Endometrial microvascular endothelial cells (primary cell): ENCODE data around the gene TMEM42. TPM values are rescaled to one million over a fixed set of nuclear protein-coding genes. Genes with fewer than 3 reads are reported as not detected.

Experiments
- in situ Hi-C: cut with HindIII; loops from 2 replicates; pipeline ENCODE4 v1.10.0; 2017; ENCODE audit warnings: low sequenced_read_pairs, low pct_unique_long_range_greater_than_20kb; ENCODE audit errors: inconsistent ontology term
- total RNA-seq: library from RNA; depleted of rRNA; stranded (reverse); fragments of >200 nt; gene quantifications from one replicate; pipeline ENCODE4 v1.2.3, GENCODE V29; 2015; ENCODE audit errors: inconsistent ontology term

Gene TMEM42
- total RNA-seq, 1 donor from 2014 or later = 12.2 TPM

DNA sequence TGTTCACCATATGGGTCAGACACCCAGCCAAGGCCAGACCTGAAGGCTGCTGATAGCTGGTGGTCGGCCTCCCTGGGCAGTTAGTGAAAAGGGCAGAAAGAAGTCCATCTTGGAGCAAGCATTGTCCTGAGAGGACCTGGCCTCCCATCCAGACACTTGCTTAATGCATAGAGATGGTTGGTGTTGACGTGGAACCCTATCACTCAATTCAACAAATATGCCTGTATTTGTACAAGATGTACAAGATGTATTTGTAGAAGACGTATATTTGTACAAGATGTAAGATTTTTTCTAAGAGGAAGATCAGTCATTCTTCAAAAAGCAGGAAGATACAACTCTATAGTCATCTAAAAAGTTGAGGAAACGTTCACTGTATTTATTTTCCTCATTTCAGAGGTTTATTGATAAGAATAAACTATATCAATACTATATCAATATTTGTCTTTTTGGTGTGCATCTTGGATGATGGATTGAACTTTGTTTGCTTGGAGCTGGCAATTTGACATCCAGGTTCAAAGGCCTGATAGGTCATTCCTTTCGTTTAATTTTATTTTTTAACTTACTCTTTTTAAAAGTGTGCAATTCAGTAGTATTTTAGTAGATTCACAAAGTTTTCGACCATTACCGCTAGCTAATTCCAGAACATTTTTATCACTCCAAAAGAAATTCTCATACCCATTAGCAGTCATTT is 5.9 kb downstream of the TMEM42 start:
- in situ Hi-C loops = no loop called here

DNA sequence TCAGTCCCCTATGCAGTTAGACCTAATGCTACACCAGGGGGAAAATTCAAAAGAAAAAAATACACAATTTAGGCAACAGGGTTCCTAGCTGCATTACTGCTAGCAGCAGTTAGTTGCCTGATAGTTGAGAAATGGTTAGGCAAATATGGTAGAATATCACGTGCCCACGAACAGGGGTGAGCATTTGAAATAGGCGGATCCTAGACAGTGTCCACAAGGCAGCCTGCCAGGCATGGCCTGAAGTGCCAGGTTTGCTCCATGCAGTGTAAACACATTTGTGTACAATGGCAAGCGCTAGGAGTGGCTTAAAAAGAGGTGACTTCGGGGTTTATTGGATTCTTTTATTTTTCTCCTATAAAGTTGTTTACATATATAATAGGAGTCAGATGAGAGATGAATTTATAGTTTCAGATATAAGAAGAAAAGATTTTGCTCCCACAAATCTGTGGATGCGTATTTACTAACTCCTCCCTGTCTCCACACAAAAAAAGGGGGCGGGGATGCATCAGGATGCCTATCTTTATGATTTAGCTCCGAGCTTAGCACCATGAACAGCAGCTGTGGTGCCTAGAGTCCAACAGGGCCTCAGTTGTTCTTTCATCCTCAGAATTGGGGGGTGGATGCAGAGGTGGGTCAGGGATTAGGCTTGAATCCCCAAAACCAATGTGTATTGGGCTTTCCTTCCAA is 8.8 kb downstream of the TMEM42 start:
- in situ Hi-C loops = no loop called here

DNA sequence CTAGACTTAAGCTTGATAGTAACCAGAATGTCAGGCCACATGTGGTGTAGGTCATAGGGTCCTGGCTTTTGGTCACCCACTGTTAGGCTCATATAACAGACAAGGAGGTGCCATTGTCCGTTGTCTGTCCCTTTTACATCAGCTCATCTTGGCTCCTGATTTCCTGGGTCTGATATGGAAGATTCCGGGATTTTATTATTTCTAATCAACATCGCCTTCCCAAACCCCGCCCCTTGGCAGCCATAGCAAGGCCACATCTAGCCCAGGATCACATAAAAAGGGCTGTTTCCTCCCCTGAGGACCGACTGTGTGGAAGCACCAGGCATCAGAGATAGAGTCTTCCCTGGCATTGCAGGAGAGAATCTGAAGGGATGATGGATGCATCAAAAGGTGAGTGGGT is 12.6 kb downstream of the TMEM42 start, which contains the start of gene TGM4:
TSS of gene TGM4 (plus strand) at position 301 of the 400 bp plus-strand sequence. CDS start at position 372, 71 bp downstream.
- in situ Hi-C loops = no loop called here

DNA sequence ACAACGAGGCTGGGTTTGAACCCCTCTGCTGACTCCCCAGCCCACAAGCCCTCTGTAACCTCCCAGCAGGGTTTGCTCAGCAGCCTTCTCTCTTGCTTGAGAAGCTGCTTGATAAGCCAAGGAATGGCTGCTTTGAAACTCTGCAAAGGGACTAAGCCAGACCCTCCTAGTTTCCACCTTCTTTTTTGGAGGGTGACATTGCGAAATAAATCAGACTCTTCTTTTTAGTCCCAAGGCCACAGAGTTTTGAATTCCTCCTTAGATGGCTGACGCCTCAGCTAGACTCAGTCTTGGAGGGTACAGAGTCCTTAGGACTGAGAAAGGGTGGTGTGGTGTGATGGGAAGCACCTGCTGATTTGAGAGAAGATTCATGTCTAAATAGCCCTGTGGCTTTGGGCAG is 13.9 kb downstream of the TMEM42 start:
- in situ Hi-C loops = no loop called here

DNA sequence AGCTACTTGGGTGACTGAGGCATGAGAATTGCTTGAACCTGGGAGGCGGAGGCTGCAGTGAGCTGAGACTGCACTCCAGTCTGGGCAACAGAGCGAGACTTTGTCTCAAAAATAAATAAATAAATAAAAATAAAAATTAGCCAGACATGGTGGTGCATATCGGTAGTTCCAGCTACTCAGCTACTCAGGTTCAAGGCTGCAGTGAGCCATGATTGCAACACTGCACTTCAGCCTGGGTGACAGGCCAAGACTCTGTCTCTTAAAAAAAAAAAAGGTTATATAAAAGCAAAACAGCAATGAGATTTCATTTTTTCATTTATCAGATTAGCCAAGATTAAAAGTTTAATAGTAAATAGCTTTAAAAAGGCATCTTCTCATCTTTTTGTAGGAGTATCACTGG is 15.6 kb downstream of the TMEM42 start:
- in situ Hi-C loops = no loop called here

DNA sequence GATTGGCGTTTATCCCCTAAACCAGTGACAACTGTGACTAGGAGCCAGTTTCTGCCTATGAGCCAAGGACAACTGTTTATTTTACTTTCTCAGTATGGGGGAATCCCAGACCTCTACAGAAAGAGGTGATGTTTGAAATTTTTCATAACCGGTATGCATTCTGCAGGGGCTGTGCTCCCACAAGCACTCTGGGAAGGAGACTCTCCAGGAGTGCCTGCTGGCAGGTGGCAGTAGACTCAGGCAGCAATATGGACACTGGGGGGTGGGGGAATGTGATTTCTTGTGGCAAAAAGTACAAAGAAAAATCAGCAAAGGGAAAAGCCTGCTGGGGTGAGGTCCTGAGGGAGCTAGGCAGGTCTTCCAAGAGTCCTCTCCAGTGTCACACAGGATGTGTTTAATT is 18.6 kb downstream of the TMEM42 start:
- in situ Hi-C loops = no loop called here

DNA sequence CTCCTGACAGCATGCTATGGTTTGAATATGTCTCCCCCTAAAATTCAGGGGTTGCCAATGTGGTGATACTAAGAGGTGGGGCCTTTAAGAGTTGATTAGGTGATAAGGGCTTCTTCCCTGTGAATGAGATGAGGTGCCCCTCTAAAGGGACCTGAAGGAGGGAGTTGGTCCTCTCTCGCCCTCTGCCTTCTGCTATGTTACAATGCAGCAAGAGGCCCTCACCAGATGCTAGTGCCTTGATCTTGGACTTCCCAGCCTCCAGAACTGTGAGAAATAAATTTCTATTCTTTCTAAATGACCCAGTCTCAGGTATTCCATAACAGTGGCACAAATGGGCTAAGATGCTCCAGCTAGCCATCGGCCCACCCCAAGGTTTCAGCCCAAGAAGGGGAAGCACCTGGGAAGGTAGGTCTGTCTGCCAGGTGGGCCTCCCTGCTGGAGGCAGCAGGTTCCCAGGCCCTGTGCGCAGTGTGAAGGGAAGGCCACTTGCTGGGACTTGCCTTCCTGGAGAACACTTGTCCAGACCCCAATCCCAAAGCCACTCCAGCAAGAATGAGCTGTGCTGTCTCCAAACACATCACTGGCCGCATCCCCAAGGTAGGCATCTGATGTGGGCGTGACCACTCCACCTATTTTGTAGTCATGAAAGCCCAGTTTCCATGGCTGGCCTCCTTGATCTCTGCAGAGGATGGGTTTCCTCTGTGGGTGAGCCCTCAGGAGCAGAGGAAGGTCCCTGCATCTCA is 21.7 kb downstream of the TMEM42 start:
- in situ Hi-C loops = no loop called here

DNA sequence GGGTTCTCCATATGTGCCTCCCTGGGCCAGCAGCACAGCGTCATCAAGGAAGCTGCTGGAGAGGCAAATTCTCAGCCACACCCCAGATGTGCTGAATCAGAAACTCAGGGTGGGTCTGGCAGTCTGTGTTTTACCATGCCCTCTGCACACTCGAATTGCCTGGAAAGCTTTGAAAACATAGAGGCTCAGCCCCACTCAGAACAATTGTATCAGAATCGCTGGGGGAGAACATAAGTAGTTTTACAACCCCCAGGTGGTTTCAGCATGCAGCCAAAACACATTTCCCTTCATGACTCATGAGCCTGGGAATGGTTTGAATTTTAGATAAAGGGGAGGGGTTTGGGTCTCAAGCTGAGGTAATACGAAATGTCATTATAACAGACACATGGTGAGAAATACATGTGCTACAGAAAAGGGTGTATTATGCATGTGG is 22.3 kb downstream of the TMEM42 start:
- in situ Hi-C loops = no loop called here

DNA sequence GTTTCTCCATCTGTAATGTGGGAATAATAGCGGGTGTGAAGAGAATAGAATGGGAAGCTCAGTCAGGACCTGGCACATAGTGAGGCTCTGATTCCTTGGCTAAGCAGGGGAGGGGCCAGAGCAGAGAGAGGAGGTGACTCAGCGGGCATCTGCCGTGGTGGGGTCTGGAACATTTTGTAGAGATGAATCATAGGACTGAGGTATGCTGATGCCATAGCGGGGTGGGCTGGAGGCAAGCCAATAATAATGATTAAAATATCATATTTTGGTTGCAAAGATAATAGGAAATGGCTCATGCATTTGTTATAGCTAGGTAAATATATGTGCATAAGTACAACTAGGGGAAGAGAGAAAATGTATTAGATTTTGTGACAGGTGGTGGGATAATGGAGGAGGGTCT is 23.9 kb downstream of the TMEM42 start:
- in situ Hi-C loops = no loop called here

DNA sequence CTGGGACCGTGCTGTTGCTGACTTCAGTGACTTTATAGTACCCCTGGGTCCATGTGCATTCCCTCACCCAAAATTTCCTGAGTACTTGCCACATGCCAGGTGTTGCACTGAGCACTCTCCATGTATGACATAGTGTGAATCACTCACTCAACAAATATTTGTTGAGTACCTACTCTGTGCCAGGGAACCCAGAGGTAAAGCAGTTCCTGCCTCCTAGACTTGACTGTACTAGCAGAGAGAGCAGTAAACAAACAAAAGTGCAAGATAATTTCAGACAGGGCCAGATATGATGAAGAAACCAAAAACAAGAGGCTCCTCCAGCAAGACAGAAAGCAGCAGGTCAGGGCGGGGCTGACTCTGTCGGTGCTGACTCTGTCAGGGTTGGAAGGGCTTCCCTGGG is 24.8 kb downstream of the TMEM42 start:
- in situ Hi-C loops = no loop called here

DNA sequence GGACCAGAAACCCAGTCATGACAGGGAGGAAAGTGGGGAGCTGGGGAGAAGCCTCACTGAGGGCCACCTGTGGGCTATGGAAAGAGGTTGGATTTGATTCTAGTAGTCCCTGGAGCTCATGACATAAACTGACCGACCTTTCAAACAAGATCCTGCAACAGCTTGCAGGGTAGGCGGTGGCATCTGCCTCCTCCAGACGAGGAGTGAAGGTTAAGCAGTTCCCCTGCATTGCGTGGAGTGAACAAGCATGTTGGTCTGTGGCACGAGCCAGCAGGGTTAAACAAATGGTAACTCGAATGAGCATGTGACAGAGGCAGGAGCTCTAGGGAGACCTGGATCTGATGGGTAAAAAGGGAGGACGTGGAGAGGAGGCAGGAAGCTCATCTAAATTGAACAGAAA is 25.4 kb downstream of the TMEM42 start:
- in situ Hi-C loops = no loop called here

DNA sequence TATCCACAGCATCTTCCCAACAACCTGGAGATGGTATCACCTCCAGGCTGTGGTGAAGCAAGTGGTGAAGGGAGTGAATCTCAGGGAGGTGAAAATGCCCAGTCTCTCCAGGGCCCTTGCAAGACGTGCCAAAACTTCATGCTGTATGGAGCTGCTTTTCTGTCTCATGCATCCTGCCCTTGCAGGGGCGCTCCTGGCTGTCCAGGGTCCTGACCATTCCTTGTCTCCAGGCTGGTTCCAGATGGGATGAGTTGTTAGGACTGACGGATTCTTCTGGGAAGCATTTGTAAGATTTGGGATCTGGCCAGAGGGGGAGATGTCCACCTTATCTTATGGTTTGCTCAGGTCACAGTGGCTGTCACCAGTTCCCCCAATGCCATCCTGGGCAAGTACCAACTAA is 28.5 kb downstream of the TMEM42 start:
- in situ Hi-C loops = no loop called here

DNA sequence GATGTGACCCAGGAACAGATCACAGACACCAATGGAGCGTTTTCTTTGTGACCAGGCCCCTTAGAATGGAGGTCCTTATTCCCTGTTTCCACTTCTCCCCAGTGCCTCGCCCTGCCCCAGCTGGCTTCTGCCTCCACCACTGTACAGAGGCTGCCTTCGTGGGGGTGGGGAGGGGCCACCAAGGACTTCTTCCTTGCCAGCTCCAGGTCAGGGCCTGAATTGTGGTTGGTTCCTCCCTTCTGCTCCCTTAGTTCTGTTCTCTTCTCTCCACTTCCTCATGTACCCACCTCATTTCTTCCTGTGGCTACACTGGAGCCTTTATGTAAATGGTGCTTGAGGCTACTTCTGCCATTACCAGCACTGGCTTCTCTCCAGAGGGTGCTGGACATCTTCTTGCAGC is 29.1 kb downstream of the TMEM42 start:
- in situ Hi-C loops = no loop called here

DNA sequence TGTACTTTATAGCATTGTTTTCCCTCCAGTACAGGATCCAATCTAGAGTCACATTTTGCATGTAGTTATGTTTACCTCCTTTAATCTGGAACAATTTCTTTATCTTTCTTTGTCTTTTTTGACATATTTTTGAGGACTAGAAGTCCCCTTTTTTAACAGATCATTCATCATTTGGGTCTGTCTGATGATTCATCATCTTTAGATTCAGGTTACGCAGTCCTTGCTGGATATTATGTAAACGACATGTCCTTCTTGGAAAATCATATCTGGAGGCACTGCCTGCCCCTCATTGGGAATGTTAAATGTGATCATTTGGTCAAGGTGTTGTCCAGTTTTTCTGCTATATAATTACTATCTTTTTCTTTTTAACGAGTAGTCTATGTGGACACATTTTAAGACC is 31.0 kb downstream of the TMEM42 start:
- in situ Hi-C loops = no loop called here

DNA sequence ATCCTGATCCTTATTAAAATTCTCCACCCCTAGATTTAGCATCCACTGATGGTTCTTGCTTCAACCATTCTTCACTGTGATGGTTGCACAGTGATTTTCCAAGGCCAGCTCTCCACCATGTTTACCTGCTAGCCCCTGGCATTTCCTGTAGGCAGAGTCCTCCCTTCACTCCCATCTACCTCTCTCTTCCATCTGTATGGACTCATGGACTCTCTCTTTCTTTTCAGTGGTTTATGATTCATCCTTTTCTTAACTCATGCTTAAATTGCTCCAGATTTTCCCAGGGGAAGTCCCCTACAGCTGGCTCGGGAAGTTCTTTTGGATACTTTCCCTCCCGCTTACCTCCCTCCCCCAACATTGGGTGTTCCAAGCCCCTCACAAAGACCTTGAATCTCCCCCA is 31.4 kb downstream of the TMEM42 start:
- in situ Hi-C loops = no loop called here

DNA sequence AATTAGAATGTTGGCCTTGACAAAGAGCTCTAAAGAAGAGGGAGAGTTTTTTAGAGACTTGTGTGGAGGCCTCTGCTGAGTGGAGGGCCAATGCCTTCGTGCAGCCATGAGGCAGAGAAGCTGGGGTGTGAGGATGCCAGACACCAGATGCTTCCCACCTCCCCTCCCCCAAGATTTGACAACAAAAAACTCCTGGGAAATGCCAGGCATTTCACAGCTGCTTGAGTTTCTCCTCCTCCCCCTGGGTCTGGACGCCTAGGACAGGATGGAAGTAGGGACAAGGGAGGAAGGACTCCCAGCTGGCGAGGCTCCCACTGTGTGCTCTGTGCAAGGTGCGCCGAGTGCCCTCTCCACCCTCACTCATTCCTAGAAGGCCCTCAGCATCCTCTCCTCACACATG is 32.8 kb downstream of the TMEM42 start:
- in situ Hi-C loops = no loop called here

DNA sequence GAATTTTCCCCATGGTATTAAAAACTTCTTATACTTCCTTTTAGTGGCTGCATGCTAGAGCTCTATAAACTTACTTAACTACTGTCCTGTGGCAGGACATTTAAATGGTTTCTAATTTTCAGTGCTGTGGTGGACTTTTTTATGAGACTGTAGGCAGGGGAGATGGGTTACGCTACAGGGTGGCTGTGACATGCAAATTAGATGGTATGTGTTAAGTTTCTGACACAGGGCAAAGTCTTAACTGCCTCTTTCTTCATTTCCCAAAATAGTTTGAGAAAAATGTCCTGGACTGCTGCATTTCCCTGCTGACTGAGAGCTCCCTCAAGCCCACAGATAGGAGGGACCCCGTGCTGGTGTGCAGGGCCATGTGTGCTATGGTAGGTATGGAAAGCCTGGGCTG is 34.7 kb downstream of the TMEM42 start:
- in situ Hi-C loops = no loop called here

DNA sequence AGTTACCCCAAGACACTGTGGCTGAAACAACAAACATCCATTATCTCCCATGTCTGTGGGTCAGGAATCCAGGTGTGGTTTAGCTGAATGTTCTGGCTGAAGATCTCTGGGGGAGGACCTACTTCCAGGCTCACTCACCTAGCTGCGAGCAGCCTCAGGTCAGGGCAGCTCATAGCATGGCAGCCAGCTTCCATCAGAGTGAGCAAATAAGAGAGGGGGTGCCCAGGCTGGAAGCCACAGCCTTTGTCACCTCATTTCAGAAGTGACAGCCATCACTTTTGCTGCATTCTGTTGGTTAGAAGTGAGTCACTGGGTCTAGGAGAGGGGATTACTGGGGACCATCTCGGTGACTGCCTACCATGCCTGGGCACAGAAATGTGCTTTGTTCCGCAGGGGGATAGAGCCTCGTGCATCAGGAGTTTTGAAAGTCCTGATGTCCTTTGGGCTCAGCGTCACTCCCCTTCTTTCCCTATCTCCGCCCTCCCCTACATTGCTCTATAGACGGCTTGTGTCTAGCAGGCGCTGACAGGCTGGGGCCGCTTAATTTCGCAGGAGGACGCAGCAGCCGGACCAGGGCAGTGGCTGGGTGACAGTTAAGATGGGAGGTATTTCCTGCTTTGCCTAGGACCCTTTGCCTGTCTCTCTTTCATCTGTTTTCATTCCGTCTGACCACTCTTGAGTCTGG is 38.1 kb downstream of the TMEM42 start:
- in situ Hi-C loops = loop anchor here (25.0 kb wide), 1 partner anchor 363 kb away; no protein-coding TSS in a partner anchor

DNA sequence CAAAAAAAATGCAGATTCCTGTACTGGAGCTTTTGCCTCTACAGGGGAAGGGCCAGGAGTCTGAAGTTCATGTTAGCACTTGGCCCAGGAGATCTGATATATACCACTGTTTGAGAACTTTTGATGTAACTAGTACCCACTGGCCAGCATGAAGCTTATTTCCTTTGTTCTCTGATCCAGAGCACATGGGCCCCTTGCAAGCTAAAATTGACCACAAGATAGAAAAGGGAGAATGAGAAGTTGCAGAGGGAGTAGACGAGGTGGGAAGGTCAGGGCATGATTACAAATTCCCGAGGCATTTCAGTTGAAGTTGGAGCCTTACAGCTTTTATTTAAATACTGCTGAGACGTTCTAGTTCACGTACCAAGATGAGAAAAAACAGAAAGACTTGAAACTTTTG is 40.9 kb downstream of the TMEM42 start:
- in situ Hi-C loops = loop anchor here (25.0 kb wide), 1 partner anchor 365 kb away; no protein-coding TSS in a partner anchor
